HG02973 (cell line): ENCODE results near the gene ITSN1.

Experiments
- ATAC-seq: cut with Tn5 transposase; IDR thresholded peaks from one replicate; pipeline ENCODE4 v1.9.1; 2021; ENCODE audit warnings: moderate library complexity; ENCODE audit not compliant: unreplicated experiment

ITSN1 gene

GRCh38 chr21:33829844-33830243 lies 187.5 kb downstream of the ITSN1 start:
- no peak for ATAC-seq

- no peak for ATAC-seq
These were observed 189.8 kb downstream of the ITSN1 start for GRCh38 chr21:33831962-33832659.

- ATAC-seq, result no peak
These were observed 192.7 kb downstream of the ITSN1 start for GRCh38 chr21:33834801-33835500.

GRCh38 chr21:33835920-33836319 lies 193.6 kb downstream of the ITSN1 start:
- no peak for ATAC-seq

- ATAC-seq, result no peak
These were observed 194.1 kb downstream of the ITSN1 start for GRCh38 chr21:33836408-33836807.

GRCh38 chr21:33839167-33839716 lies 196.9 kb downstream of the ITSN1 start:
- no peak for ATAC-seq

GRCh38 chr21:33839806-33840205 lies 197.5 kb downstream of the ITSN1 start:
- no peak for ATAC-seq

- ATAC-seq, result no peak
These were observed 198.5 kb downstream of the ITSN1 start for GRCh38 chr21:33840771-33841170.

GRCh38 chr21:33841561-33841960 lies 199.3 kb downstream of the ITSN1 start:
- ATAC-seq, result no peak

GRCh38 chr21:33843216-33843615 lies 200.9 kb downstream of the ITSN1 start:
- ATAC-seq, result no peak

- ATAC-seq, result no peak
These were observed 202.0 kb downstream of the ITSN1 start for GRCh38 chr21:33844104-33844889.

- ATAC-seq, result no peak
These were observed 202.5 kb downstream of the ITSN1 start for GRCh38 chr21:33844890-33845205.

GRCh38 chr21:33846141-33846540 lies 203.8 kb downstream of the ITSN1 start:
- no peak for ATAC-seq

GRCh38 chr21:33847588-33848248 lies 205.4 kb downstream of the ITSN1 start:
- ATAC-seq, result no peak

GRCh38 chr21:33848249-33848953 lies 206.1 kb downstream of the ITSN1 start:
- ATAC-seq, result no peak

GRCh38 chr21:33849834-33850233 lies 207.5 kb downstream of the ITSN1 start:
- ATAC-seq, result no peak

GRCh38 chr21:33850401-33850800 lies 208.1 kb downstream of the ITSN1 start:
- ATAC-seq, result no peak

GRCh38 chr21:33850985-33851384 lies 208.7 kb downstream of the ITSN1 start:
- ATAC-seq, result no peak

- no peak for ATAC-seq
These were observed 210.2 kb downstream of the ITSN1 start for GRCh38 chr21:33852485-33852884.

GRCh38 chr21:33854604-33855003 lies 212.3 kb downstream of the ITSN1 start:
- ATAC-seq, result no peak

- no peak for ATAC-seq
These were observed 212.9 kb downstream of the ITSN1 start for GRCh38 chr21:33855190-33855589.
